ENCODE measurements around the gene CYS1.

- TF ChIP-seq CTCF (IDR thresholded peaks at IDR 0.05; ENCODE audit: poor library complexity, severe bottlenecking), result no peak
- no peak for TF ChIP-seq RAD21 (conservative IDR thresholded peaks at IDR 0.05)
- TF ChIP-seq REST (IDR thresholded peaks at IDR 0.05; ENCODE audit: borderline replicate concordance), result no peak
- TF ChIP-seq EZH2 (IDR thresholded peaks at IDR 0.05; ENCODE audit: borderline replicate concordance, insufficient read depth, low read length, poor library complexity, severe bottlenecking), result no peak
- no peak for TF ChIP-seq TAF1 (IDR thresholded peaks at IDR 0.05; ENCODE audit: low read depth)
- TF ChIP-seq EP300 (conservative IDR thresholded peaks at IDR 0.05; ENCODE audit: poor library complexity, severe bottlenecking), result no peak
- no peak for TF ChIP-seq POLR2AphosphoS5 (IDR thresholded peaks at IDR 0.05)
- no peak for TF ChIP-seq MXI1 (conservative IDR thresholded peaks at IDR 0.05; ENCODE audit: poor library complexity, severe bottlenecking)
- TF ChIP-seq SMC3 (conservative IDR thresholded peaks at IDR 0.05; ENCODE audit: poor library complexity), result no peak
Observed at GRCh38 chr2:10075101-10075500, 5.1 kb downstream of the CYS1 start.

Measured in neural cell (in vitro differentiated cells).